ENCODE results near the gene CRY2.
"Not testable (repeated sequence)": the region's sequence is repeated elsewhere in the genome, so short reads cannot be mapped to it uniquely, and the experiment has no call there.

Gene CRY2

DNA sequence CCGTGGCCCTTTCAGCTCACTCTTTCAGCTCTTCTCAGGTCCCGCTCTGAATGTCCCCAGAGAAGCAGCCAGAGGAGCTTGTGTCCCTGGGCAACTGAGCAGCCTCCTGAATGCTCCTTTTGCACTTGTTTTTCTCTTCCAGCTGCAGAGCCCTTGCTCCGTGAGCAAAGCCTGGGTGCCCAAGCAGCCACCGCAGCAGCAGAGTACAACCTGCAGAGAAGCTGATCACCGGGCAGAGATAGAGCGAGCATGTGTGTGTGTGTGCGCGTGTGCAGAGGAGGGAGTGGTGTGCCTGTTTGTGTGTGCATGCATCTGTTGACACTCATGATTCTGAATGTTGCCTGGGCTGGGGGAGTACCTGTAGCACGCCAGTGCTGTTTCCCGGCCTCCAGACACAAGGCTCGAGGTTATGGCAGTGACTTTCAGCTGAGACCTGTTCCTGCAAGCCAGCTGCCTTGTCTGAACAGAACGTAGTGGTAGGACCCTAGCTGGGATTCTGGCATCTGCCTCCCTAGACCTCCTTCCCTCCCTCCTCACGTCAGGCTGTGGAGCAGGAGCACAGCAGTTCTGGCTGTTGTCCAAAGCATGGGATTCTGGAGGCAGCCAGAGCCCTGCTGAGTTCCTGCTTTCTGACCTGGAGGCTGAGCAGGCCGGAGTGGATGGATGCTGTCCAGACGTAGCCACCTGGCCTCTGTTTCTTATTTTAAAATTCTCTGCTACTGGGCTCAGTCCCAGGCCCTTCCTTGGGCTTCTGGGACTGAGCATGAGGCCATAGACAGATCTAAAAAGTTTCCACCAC is 33.7 kb downstream of the CRY2 start:
- no peak for DNase-seq

GRCh38 chr11:45881708-45882368 is 34.6 kb downstream of the CRY2 start:
- no peak for DNase-seq

DNA sequence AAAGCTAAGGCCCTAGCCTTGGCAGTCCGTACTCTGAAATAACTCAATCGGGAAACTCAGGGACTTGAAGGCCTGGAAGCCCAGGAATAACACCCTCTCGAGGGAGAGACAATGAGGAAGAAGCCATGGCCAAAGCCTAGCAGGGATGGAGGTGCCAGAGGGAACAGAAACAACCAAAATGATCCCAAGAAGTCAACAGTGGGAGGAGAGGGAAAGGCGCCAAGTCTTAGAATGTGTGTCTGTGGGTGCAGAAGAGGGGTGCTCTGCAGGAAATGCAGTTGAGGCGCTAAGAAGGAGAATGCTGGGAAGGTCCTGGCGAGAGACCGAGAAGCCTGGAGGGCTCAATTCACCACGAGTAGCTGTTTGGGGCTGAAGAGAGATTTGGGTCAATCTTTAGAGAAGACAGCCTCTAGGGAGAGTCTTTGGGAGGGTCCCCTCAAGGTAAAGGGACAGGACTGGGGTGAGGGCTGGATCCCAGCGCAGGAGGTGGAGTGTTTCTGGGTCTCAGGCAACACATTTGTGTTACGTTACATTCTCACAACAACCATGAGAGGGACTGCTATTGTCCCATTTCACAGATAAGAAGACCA is 37.4 kb downstream of the CRY2 start:
- no peak for DNase-seq

DNA sequence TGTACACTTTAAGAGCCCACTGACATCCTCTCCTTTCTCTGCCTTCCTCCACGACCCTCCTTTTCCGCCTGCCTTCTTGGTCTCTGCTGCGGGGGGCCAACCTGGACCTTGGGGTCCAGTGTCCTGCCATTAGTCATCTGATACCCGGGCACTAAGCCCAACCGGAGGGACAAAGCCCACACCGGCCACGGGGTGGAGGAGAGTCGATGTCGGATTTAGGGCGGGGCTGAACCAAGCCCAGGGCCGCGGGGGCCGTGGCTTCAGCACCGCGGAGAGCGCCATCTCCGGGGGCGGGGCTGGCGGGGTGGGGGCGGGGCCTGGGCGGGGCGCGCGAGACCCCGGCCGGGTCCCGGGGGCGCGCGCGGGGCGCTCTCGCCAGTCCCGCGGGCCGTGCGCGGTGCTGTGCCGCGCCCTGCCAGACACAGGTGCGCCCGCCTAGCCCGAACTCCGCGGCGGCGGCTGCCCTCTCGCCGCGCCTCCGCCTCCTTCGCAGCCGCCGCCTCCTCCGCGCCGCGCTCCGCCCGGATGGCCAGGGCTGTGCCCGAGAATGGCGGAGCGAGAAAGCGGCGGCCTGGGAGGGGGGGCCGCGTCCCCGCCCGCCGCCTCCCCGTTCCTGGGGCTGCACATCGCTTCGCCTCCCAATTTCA is 38.1 kb downstream of the CRY2 start, which contains the start of gene MAPK8IP1:
Gene MAPK8IP1, plus strand, starts transcription at position 378 of the 647 bp plus-strand sequence. Its CDS starts 170 bp downstream, at position 548.
- DNase-seq, result peak; percentile 54 to 63

GRCh38 chr11:45885921-45886721 is 38.8 kb downstream of the CRY2 start:
- no peak for DNase-seq

GRCh38 chr11:45886816-45887520 is 39.7 kb downstream of the CRY2 start:
- DNase-seq, result no peak

GRCh38 chr11:45887587-45887986 is 40.3 kb downstream of the CRY2 start:
- DNase-seq, result no peak

DNA sequence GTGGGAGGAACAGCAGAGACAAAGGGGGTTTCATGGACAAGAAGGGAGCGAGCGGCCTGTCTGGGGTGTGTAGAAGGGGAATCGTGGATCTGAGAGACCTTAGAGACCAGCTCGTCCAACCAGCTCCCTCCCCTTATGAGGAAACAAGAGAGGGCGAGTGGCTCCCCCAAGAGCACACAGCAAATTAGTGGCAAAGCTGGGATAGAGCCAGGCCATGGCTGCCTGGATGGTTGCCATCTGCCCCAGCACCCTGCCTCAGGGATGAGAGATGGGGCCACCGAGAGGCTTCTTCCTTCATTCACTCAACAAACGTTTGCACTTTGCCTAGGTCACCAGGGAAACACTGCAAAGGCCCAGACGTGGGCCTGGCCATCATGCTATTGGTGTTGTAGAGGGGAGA is 42.3 kb downstream of the CRY2 start:
- DNase-seq, result no peak

GRCh38 chr11:45889966-45890365 is 42.7 kb downstream of the CRY2 start:
- DNase-seq, result no peak

DNA sequence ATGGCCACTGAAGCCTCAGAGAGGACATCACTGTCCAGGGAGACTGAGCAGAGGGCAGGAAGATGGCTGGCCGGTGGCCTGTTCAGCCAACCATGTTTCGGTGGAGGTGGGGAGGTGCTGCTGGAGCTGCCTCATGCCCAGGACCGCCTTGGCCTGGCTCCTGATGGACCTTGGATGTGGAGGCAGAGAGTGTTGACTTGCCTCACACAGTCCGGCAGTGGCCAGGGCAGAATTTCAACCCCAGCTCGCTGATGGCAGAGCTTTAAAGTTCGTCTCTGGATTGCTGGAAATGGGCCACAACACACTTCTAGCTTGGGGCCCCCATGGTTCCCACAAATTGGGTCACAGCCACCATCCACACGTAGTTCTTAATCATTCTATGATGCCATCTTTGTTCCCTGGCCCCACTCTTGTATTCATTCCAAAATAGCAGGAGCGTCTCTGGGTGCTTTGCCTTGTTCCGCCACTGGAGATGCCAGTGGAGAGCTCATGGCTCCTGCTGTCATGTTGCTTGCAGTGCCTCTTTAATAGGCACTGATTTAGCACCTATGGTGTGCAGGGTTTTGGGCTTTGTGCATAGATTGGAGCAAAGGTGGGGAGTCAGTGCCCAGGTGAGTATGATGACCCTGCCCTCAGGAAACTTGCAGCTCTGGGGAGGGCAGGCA is 43.7 kb downstream of the CRY2 start:
- DNase-seq, result no peak

DNA sequence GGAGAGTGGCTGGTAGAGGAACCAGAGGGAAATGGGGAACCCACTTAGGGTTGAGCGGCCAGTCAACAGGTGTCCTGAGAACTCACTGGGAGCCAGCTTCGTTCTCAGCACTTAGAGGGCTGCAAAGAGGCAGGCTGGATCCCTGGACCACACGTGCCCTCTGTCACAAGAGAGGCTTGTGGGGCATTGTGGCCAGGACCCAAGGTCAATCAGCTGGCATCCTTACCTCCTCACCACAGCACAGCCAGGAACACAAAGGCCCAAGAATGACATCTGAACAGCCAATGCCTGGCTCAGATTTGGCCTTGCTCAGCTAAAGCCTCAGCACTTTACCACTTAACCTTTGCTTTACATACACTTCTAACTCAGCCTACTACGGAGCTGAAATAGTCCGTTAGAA is 45.6 kb downstream of the CRY2 start:
- DNase-seq, result no peak

DNA sequence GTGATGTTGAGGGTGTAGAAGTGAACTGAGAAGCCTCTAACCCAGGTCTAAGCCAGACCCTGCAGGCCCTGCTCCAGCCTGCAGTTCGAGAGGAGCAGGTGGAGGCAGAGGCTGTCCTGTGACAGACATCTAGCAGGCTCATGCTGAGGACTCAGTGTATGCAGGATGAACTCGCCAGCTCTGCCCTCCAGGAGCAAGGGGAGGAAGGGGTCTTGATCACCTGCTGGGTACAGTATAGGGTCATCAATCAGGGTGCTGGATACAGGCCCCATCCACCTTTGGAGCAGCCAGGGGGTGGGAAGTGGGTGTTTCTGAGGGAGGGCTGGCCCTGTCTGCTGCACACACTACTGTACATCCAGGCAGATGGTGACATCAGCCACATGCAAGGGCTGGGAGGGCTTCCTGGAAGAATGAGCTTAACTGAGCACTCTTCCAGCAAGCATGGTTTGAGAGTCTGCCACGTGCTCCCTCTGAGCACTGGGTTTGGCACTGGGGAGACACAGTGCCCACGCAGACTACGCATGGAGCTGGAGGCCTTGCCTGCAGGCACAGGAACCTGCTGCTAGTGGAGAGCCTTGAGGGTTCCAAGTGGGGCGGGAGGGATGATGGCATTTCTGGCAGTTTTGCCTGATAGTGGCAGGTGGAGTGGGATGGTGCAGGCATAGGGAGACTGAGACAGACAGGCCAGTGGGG is 47.4 kb downstream of the CRY2 start:
- DNase-seq, result no peak

GRCh38 chr11:45895553-45896259 is 48.4 kb downstream of the CRY2 start:
- no peak for DNase-seq

DNA sequence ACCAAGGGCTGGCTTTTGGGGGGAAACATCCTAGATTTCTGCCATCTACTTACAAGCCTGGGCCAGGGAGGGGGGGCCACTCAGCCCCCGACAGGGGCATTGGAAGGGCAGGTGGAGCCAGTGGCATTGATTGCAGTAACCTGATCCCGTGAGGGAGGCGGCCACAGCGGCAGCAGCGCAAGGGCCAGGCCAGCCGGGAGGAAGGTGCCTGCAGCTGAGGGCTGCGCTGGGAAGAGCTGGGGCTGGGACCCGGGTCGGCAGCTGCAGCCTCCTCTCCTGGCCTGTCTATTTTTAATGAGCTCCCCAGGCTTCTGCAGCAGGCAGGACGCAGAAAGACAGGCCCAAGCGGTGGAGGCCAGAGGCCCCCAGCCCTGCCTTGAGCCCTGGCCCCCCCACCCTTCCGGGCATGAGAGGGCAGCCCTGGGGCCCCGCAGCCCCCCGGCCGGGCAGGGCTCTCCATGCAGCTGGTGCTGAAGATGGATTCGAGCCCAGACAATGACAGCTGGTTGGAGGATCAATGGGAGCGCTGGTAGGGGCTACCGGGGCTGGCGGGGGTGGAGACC is 49.2 kb downstream of the CRY2 start:
- DNase-seq, result no peak

DNA sequence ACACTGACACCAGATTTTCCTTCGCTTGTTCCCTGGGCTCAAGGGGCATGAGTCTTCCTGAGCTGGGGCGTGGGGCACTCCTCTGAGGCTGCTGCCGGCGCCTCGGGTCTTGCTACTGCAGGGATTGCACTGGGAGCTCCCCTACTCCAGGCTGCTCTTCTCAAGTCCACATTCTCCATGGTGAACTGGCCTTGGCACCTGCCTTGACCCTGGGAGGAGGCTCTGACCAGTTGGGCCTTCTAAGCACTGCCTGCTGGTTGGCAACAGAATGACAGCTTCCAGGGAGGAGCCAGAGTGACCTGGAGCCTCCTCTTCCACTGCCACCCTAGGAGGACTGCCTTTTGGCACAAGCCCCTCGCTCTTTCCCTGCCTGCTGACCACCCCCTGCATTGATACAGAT is 50.3 kb downstream of the CRY2 start:
- no peak for DNase-seq

- no peak for DNase-seq
These were observed 51.8 kb downstream of the CRY2 start for GRCh38 chr11:45899086-45899447.

- peak; percentile 75 to 85 for DNase-seq
These were observed 52.3 kb downstream of the CRY2 start for GRCh38 chr11:45899448-45900174.

GRCh38 chr11:45900175-45900800 is 53.0 kb downstream of the CRY2 start:
- not testable (repeated sequence) for DNase-seq

Data from CD4-positive, alpha-beta T cell treated with Interleukin-1 beta for 1 hour (primary cell).